K562 (cell line): ENCODE data around the gene BRD4. TPM values are rescaled to one million over a fixed set of nuclear protein-coding genes. Genes with fewer than 3 reads are reported as not detected.

ENCODE experiments used
- AFF1 ChIP-seq, 2 experiments: fragments of 450-650 bp; IDR thresholded peaks; 2 replicates each; pipeline ENCODE4 v1.6.1; 2018; ENCODE audit warnings: mild to moderate bottlenecking in 2 of 2, low read depth in 1 of 2; ENCODE audit not compliant: partially characterized antibody in 2 of 2
- BCOR ChIP-seq: fragments of 450-650 bp; IDR thresholded peaks from 2 replicates; pipeline ENCODE4 v1.6.1; 2016
- CCAR2 ChIP-seq: fragments of 200-400 bp; formaldehyde crosslinking; IDR thresholded peaks from 2 replicates; pipeline ENCODE4 v1.6.1; 2017; ENCODE audit warnings: mild to moderate bottlenecking, low read depth, low read length
- CSDE1 ChIP-seq, 2 experiments: fragments of 450-650 bp; IDR thresholded peaks; 2 replicates each; pipeline ENCODE4 v1.6.1; 2016; ENCODE audit warnings: mild to moderate bottlenecking in 1 of 2
- DIDO1 ChIP-seq: fragments of 450-650 bp; IDR thresholded peaks from 2 replicates; pipeline ENCODE4 v1.6.1; 2016; ENCODE audit warnings: low read depth, missing biosample characterization, missing genetic modification characterization
- E2F1 ChIP-seq: sonication (generic); formaldehyde crosslinking; IDR thresholded peaks from 2 replicates; pipeline ENCODE4 v1.8.1; 2023; ENCODE audit warnings: mild to moderate bottlenecking, missing genetic modification reagents, moderate library complexity
- ETV1 ChIP-seq: fragments of 450-650 bp; conservative IDR thresholded peaks from 2 replicates; pipeline ENCODE4 v1.6.1; 2016; ENCODE audit warnings: missing genetic modification characterization, control low read depth, low read depth, missing compliant biosample characterization
- EWSR1 ChIP-seq: fragments of 450-650 bp; IDR thresholded peaks from 2 replicates; pipeline ENCODE4 v1.6.1; 2018; ENCODE audit warnings: borderline replicate concordance, mild to moderate bottlenecking, low read depth, moderate library complexity; ENCODE audit not compliant: partially characterized antibody
- FUS ChIP-seq: fragments of 200-400 bp; formaldehyde crosslinking; optimal IDR thresholded peaks from 2 replicates; pipeline ENCODE3; 2017; ENCODE audit warnings: low read depth, low read length
- HNRNPH1 ChIP-seq: fragments of 200-400 bp; formaldehyde crosslinking; optimal IDR thresholded peaks from 2 replicates; pipeline ENCODE3; 2017; ENCODE audit warnings: low read depth, mild to moderate bottlenecking, low read length, moderate library complexity
- KAT8 ChIP-seq: fragments of 450-650 bp; IDR thresholded peaks from 2 replicates; pipeline ENCODE4 v1.6.1; 2016; ENCODE audit warnings: low read depth, mild to moderate bottlenecking
- L3MBTL2 ChIP-seq: fragments of 450-650 bp; IDR thresholded peaks from 2 replicates; pipeline ENCODE4 v1.6.1; 2016; ENCODE audit warnings: mild to moderate bottlenecking, moderate library complexity
- LARP7 ChIP-seq: fragments of 450-650 bp; IDR thresholded peaks from 2 replicates; pipeline ENCODE4 v1.6.1; 2016
- MBD2 ChIP-seq: sonication (generic); IDR thresholded peaks from 2 replicates; pipeline ENCODE4 v1.6.1; 2016; ENCODE audit warnings: low read depth, borderline replicate concordance
- MXI1 ChIP-seq: IDR thresholded peaks from 2 replicates; pipeline ENCODE4 v1.6.1; 2011; ENCODE audit warnings: low read depth, mild to moderate bottlenecking, improper control_type of control experiment, low read length
- NFIX ChIP-seq: fragments of 250-450 bp; sonication (Bioruptor Pico); IDR thresholded peaks from 2 replicates; pipeline ENCODE4 v1.4.0; 2020; ENCODE audit warnings: low read depth, mild to moderate bottlenecking, moderate library complexity
- PTTG1 ChIP-seq: fragments of 450-650 bp; IDR thresholded peaks from 2 replicates; pipeline ENCODE4 v1.6.1; 2016; ENCODE audit warnings: low read depth, mild to moderate bottlenecking, missing genetic modification characterization, missing compliant biosample characterization
- RNF2 ChIP-seq: sonication (generic); IDR thresholded peaks from 2 replicates; pipeline ENCODE4 v1.6.1; 2016
- SIN3B ChIP-seq: fragments of 450-650 bp; IDR thresholded peaks from 2 replicates; pipeline ENCODE4 v1.6.1; 2017; ENCODE audit warnings: low read depth, mild to moderate bottlenecking, moderate library complexity
- SLC30A9 ChIP-seq: fragments of 250-450 bp; sonication (Bioruptor Pico); IDR thresholded peaks from 2 replicates; pipeline ENCODE4 v1.8.0; 2022; ENCODE audit warnings: mild to moderate bottlenecking, moderate library complexity
- XRCC3 ChIP-seq: fragments of 450-650 bp; IDR thresholded peaks from 2 replicates; pipeline ENCODE4 v1.6.1; 2017; ENCODE audit warnings: mild to moderate bottlenecking, moderate library complexity
- ZFP1 ChIP-seq: fragments of 450-650 bp; formaldehyde crosslinking; IDR thresholded peaks from 2 replicates; pipeline ENCODE4 v1.4.0; 2020; ENCODE audit warnings: mild to moderate bottlenecking, mixed read lengths
- ZKSCAN8 ChIP-seq: fragments of 200-800 bp; sonication (Bioruptor generic); IDR thresholded peaks from 2 replicates; pipeline ENCODE4 v1.6.1; 2016; ENCODE audit warnings: missing genetic modification characterization, missing compliant biosample characterization
- ZNF175 ChIP-seq: fragments of 200-800 bp; sonication (Bioruptor generic); IDR thresholded peaks from 2 replicates; pipeline ENCODE4 v1.6.1; 2016; ENCODE audit warnings: low read depth, mild to moderate bottlenecking, missing genetic modification characterization, missing compliant biosample characterization
- ZNF431 ChIP-seq: sonication (generic); formaldehyde crosslinking; IDR thresholded peaks from 2 replicates; pipeline ENCODE4 v1.8.0; 2022; ENCODE audit warnings: mild to moderate bottlenecking, missing genetic modification reagents
- ZNF644 ChIP-seq: fragments of 200-800 bp; sonication (Bioruptor generic); IDR thresholded peaks from 2 replicates; pipeline ENCODE4 v1.6.1; 2016; ENCODE audit warnings: low read depth, missing genetic modification characterization, missing compliant biosample characterization
- ZNF707 ChIP-seq: fragments of 250-450 bp; sonication (Bioruptor Pico); conservative IDR thresholded peaks from 2 replicates; pipeline ENCODE4 v1.8.0; 2022; ENCODE audit warnings: inconsistent platforms, mild to moderate bottlenecking, moderate library complexity
- polyA plus RNA-seq, 8 experiments: library from polyadenylated mRNA; depleted of rRNA in 4 of 8; stranded (reverse) in 5 of 8; unstranded in 3 of 8; fragments of >200 nt; fragmentation: Nextera tagmentation in 2 of 8; fragmentation: Illumina TruSeq in 1 of 8; extraction: Ambion mirVana in 2 of 8; extraction: Trizol in 1 of 8; gene quantifications; 2 replicates each; pipeline versions ENCODE4 v1.2.1 to v1.2.3, GENCODE V29; 2011 to 2014; ENCODE audit warnings: inconsistent platforms in 1 of 8, missing spikeins in 1 of 8
- total RNA-seq, 7 experiments: library from RNA; depleted of rRNA in 6 of 7; stranded (reverse); fragments of >200 nt in 6 of 7; fragmentation: Illumina TruSeq in 2 of 7; extraction: Trizol in 2 of 7; gene quantifications; 2 replicates each; pipeline versions ENCODE4 v1.2.1 to v1.2.3, GENCODE V29; 2011 to 2021; ENCODE audit warnings: low replicate concordance in 1 of 7

BRD4 gene
- total and polyA plus RNA-seq, 9 of the 15 experiments (the other 6 are each of a cell fraction or from before 2014, with no cell fraction given): 1.8 to 105 (median 15.6) TPM

DNA sequence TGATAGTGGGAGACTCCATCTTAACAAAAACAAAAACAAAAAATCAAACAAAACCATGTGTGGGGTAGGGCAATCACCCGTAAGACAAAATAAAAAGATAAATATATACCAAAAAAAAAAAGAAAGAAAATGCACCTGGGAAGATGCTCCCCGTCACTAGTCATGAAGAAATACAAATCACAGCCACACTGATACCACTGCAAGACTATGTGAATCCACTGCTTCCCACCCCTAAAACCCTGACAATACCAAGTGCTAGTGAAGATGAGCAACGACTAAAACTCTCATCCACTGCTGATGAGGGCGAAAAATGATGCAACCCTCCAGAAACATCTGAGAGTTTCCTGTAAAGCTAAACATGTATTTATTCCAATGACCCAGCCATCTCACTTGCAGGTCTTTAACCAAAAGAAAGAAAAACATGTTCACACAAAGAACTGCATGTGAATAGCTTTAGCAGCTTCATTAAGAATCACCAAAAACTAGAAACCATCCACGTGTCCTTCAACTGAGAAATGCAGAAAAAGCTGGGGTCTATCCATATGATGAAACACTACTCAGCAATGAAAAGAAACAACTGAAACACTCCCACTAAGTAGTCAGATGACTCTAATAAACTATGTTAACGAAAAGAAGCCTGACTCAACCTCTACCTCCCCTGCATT, 31.7 kb downstream of the BRD4 start (continued):
- TF ChIP-seq AFF1 (IDR thresholded peaks at IDR 0.05; ENCODE audit: low read depth in 1 of 2, partially characterized antibody in 2 of 2) (peak in 1 of 2 experiments; percentile 45), ZNF644 (tag) (no peak), KAT8 (no peak), RNF2 (no peak), NFIX (CRISPR knock-in tag) (no peak), L3MBTL2 (peak; percentile 44; the same call in 1 of the 2 replicates), ZNF707 (CRISPR knock-in tag) (no peak), MXI1 (no peak), ETV1 (0 out of 2 replicates have a peak, but pooled peaks have one; percentile 25), SIN3B (no peak), ZNF431 (no peak), LARP7 (no peak), PTTG1 (0 out of 2 replicates have a peak, but pooled peaks have one; percentile 8), DIDO1 (no peak), ZFP1 (CRISPR knock-in tag) (no peak), CSDE1 (IDR thresholded peaks at IDR 0.05) (no peak), E2F1 (no peak), HNRNPH1 (no peak), BCOR (no peak), XRCC3 (no peak), ZKSCAN8 (CRISPR knock-in tag) (no peak), MBD2 (no peak), ZNF175 (CRISPR knock-in tag) (peak; percentile 39; the same call in 1 of the 2 replicates), CCAR2 (no peak), FUS (no peak), SLC30A9 (CRISPR knock-in tag) (no peak), EWSR1 (no peak)
